Muscle of arm (tissue), 14 donors: Measurements from ENCODE around the gene SH3TC1. TPM values are rescaled to one million over a fixed set of nuclear protein-coding genes. Genes with fewer than 3 reads are reported as not detected.

ENCODE experiments used
- DNase-seq: peaks from one replicate; pipeline ENCODE4 v3.0.0-alpha.2; 2013
- long read RNA-seq, 11 donors: transcript quantifications; one replicate each; lab custom pipeline, GENCODE V29; 2026
- polyA plus RNA-seq, 12 donors: library from polyadenylated mRNA; unstranded; fragments of 120-200 nt; gene quantifications; one replicate each; pipeline ENCODE4 v1.2.1, GENCODE V29; 2013; ENCODE audit not compliant: insufficient read length in 12 of 12

The SH3TC1 gene
- polyA plus RNA-seq, result 10 to 100 TPM in 4 of 12 donors, 1 to 10 TPM in 7, not detected in 1; 5.8 to 13.1 (median 8.3) TPM
- long read RNA-seq, donor 1, result 0 reads
- long read RNA-seq, donor 2, partial matches to known transcripts, result 0 of 1 reads
- long read RNA-seq, donor 2, other reads (novel, unspliced or antisense), result 0 of 1 reads
- long read RNA-seq, donor 3, full-length matches to known transcripts, result 1 of 1 reads
- long read RNA-seq, donor 3, partial matches to known transcripts, result 0 of 1 reads
- long read RNA-seq, donor 3, other reads (novel, unspliced or antisense), result 0 of 1 reads
- long read RNA-seq, donor 4, full-length matches to known transcripts, result 1 of 1 reads
- long read RNA-seq, donor 4, partial matches to known transcripts, result 0 of 1 reads
- long read RNA-seq, donor 4, other reads (novel, unspliced or antisense), result 0 of 1 reads
- long read RNA-seq, donor 5, full-length matches to known transcripts, result 1 of 1 reads
- long read RNA-seq, donor 5, partial matches to known transcripts, result 0 of 1 reads
- long read RNA-seq, donor 5, other reads (novel, unspliced or antisense), result 0 of 1 reads
- long read RNA-seq, donor 6, result 0 reads
- long read RNA-seq, donor 7, result 0 reads
- long read RNA-seq, donor 8, full-length matches to known transcripts, result 1 of 1 reads
- long read RNA-seq, donor 8, partial matches to known transcripts, result 0 of 1 reads
- long read RNA-seq, donor 8, other reads (novel, unspliced or antisense), result 0 of 1 reads
- long read RNA-seq, donor 9, result 0 reads
- long read RNA-seq, donor 10, result 0 reads
- long read RNA-seq, donor 11, result 0 reads

- DNase-seq, result peak; percentile 84
Observed at GRCh38 chr4:8198906-8199593, at the start of gene SH3TC1. SH3TC1 (plus strand) TSS chr4:8199290; CDS start chr4:8205195, 5,905 bp downstream.

- DNase-seq, result no peak
Observed at GRCh38 chr4:8149664-8150063, 49.4 kb upstream of the SH3TC1 start.

- DNase-seq, result no peak
Observed at GRCh38 chr4:8150152-8151090, 48.7 kb upstream of the SH3TC1 start.

GRCh38 chr4:8151165-8151650 is 47.9 kb upstream of the SH3TC1 start:
- DNase-seq, result no peak

- no peak for DNase-seq
Observed at GRCh38 chr4:8152090-8152864, 46.8 kb upstream of the SH3TC1 start.

- DNase-seq, result no peak
Observed at GRCh38 chr4:8152865-8153257, 46.2 kb upstream of the SH3TC1 start.

- no peak for DNase-seq
Observed at GRCh38 chr4:8153441-8153840, 45.6 kb upstream of the SH3TC1 start.

GRCh38 chr4:8155048-8155447 is 44.0 kb upstream of the SH3TC1 start:
- no peak for DNase-seq

- no peak for DNase-seq
Observed at GRCh38 chr4:8155660-8156421, 43.2 kb upstream of the SH3TC1 start.

GRCh38 chr4:8156617-8157016 is 42.5 kb upstream of the SH3TC1 start:
- DNase-seq, result no peak

GRCh38 chr4:8157496-8157895 is 41.6 kb upstream of the SH3TC1 start:
- no peak for DNase-seq

- no peak for DNase-seq
Observed at GRCh38 chr4:8157944-8158709, 41.0 kb upstream of the SH3TC1 start.

- DNase-seq, result peak; percentile 98
Observed at GRCh38 chr4:8158710-8159536, 40.2 kb upstream of the SH3TC1 start, which contains the start of gene ABLIM2. ABLIM2 (minus strand) TSS chr4:8158813; CDS start chr4:8158689, 124 bp downstream.

GRCh38 chr4:8159537-8160232 is 39.4 kb upstream of the SH3TC1 start:
- no peak for DNase-seq

GRCh38 chr4:8160233-8160560 is 38.9 kb upstream of the SH3TC1 start:
- DNase-seq, result no peak

- DNase-seq, result no peak
Observed at GRCh38 chr4:8160572-8160971, 38.5 kb upstream of the SH3TC1 start.

GRCh38 chr4:8162625-8163024 is 36.5 kb upstream of the SH3TC1 start:
- DNase-seq, result no peak
